CD4-positive, alpha-beta T cell treated with Interleukin-1 beta for 1 hour (primary cell): ENCODE data around the gene IHH.

Source experiments
- DNase-seq, 2 donors: peaks; one replicate each; pipeline ENCODE4 v3.0.0-alpha.2; 2020 to 2022

Gene IHH

GRCh38 chr2:219073413-219074129 lies 12.8 kb upstream of the IHH start:
- no peak for DNase-seq

DNA sequence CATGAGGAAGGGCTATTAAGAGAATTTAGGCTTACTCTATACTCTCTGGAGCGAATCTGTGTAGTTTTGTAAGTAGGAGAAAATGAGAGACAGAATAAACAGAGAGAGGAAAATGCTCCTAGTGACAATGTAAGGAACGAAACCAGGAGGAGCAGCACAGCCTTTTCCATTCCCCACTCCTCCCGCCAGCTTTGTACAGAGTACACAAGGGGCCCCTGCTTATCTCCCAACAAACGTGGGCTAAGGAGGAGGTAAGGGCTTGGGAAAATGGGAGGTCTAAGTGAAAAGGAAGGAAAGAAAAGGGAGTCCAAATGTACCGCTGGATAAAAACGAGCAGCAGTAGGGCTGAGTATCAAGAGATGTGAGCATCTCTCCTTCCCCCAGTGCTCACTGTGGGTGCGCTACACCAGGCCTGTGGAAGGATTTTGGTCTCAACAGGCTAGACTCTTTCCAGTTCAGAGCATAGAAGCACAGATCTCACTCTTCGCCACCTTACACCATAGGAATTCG lies 12.1 kb upstream of the IHH start:
- DNase-seq = no peak

DNA sequence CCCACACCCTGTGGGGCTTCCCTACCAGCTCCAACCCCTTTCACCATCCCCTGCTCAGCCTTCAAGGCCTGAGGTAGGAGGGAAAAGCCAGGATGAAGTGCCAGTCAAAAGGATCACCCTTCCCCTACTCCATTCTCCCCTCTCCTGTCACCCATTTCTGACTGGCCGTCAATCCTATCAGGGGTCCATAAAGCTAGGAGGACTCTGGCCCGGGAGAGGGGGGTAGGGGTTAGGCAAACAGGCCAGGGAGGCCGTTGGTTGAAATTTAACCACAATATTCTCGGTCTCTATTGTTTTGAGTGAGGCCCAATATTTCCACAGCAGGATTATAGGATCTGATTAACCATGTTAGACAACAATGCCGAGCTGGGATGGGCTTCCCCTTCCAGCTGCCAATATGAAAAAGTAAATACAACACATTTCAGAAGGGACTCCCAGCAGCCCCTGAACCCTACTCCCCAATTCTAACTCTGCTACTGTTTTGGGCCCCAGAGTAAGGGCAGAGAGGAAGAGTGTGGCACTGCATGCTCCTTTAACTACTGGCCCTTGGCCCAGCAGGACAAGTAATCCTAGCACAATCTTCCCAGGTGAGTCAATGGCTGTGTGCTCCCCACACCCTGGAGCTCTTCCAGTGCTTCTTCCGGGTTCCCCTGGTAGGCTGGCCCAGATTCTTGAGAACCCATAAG lies 10.6 kb upstream of the IHH start:
- no peak for DNase-seq

DNA sequence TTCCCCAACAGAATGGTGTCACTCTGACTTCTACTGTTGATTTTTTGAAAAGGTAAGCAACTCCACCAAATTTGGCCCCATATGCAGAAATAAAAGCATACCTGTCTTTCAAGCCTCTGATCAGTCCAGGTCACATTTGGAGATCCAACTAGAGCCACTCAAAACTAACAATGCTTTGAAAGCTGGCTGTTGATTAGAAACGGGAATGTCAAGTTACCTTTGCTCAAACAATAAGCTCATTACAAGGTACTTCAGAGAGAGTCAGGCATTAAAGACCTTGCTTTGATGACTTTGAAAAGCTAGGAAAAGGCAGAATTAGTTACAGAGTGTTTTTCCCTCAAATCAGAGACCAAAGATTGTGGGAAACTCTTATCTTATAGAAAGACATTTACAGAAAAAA lies 4.8 kb upstream of the IHH start:
- no peak for DNase-seq

DNA sequence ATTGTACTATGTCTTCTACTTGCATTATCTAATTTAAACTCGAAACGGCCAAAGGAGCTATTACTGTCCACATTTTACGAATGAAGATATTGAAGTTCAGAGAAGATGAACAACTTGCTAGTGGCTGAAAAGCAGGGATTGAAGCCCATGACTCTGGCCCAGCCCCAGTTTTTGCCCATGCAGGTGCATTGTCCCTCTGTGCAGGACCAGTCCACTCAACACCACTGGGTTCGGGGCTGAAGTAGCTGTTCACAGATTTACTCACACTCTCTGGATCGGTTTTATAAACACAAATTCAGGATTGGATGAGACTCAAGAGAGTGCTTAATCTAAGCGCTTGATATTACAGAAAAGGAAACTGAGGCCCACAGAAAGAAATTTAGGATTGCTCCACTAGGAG lies 1.4 kb upstream of the IHH start:
- DNase-seq = no peak

GRCh38 chr2:219059725-219060682 lies 717 bp downstream of the IHH start:
- DNase-seq = no peak

- no peak for DNase-seq
These were observed 1.4 kb downstream of the IHH start for GRCh38 chr2:219059375-219059724.

- no peak for DNase-seq
These were observed 2.0 kb downstream of the IHH start for GRCh38 chr2:219058541-219059374.

DNA sequence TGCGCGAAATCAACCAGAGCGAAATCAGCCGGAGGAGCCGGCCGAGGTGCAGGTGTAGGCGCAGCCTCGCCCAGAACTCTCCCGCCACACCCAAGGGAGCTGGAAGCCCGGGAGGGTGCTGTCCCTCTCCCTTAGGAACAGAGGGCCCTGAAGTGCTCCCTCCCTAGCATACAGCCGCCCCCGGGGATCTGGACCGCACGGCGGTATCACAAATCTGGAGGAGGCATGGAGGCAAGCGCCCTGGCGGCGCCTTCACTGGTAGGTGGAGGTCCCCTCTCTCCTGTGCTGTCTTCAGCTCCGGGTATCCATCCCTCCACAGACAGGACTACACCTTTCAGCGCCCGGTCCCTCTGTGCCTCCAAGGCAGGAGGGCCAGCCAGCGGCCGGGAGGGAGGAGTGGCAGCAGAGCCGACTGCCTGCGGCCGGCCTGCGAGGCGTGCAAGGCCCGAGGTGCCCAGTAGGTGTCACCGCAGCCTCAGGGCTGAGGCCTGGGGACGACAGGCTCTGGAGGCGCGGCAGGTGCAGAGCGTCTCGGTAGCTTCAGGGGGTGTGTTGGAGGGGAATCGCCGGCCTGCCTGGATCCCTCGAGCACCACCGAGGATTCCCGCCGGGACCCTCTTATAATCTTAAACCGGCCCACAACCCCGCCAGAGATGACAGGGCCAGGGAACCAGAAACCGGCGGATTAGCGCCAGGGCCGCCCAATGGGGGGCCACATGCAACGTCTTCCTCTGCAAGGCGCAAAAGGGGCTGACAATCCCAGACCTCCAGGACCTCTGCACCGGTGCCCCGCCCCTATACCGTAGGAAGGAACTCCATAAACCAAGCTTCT lies 2.8 kb downstream of the IHH start:
- DNase-seq = peak; percentile 77 to 79

- no peak for DNase-seq
These were observed 3.6 kb downstream of the IHH start for GRCh38 chr2:219056896-219057708.

GRCh38 chr2:219056176-219056895 lies 4.4 kb downstream of the IHH start:
- no peak for DNase-seq

- DNase-seq = no peak
These were observed 5.5 kb downstream of the IHH start for GRCh38 chr2:219054956-219055903.

DNA sequence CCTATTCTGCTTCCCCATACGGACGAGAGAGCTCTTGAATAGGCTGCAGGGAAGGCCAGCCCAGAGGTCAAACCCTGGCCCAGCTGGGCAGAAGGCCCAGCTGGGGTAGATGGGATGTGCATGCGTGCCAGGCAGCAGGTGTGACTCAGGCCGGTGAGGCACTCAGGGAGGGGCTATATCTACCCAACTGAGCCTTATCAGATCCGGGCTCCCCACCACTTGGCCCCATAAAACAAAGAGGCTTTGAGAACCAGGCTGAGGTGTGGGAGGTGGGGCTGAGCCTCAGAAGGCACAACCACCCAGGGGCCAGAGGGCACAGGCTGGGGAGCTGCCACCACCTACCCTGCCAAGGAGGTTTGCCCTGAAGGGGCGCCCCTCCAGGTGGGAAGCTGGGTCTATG lies 11.4 kb downstream of the IHH start:
- DNase-seq = no peak

DNA sequence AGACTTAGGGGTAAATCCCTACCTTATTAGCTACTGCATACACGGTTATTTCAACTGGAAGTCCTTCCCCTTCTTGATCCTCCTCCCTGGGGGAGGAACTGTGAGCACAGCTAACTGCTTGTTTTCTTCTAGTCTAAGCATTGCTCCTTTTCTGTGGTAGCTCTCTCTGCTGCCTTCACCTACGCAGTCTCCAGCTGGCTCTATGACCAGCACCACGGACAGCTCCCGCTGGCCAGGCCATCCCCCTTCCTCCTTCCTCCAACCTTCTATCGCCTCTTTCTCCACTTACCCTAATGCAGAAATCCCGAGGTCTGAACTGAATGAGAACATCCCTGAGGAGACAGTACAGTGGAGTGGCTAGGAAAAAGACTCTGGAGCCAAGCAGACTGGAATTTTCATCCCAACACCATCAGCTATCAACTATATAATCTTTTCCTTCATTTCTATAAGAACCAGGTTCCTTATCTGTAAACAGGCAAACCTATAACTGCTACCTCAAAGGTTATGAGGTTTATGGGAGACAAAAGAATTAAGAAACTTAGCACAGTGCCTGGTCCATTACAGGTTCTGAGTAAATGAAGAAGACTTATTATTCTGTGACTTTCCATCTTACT lies 14.7 kb downstream of the IHH start:
- no peak for DNase-seq

DNA sequence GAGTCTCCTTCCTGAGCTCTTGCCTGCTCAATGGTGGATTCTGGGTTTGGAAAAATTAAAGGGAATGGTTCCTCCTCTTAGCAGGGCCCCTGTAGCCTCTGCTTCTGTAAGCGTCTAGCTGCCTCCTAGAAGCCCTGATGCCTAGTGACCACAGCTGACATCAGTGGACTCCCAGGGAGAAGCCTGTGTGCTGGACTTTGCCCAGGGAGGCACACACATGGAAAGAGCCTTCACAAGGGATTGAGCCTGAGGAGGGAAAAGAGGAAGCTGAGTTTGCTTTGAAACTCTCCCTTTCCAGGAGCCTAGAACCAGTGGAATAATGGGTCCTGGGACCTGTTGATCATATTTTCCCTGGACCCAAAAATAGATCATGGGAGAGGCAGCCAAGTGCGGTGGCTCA lies 18.0 kb downstream of the IHH start:
- DNase-seq = no peak

GRCh38 chr2:219042157-219042556 lies 18.6 kb downstream of the IHH start:
- no peak for DNase-seq

DNA sequence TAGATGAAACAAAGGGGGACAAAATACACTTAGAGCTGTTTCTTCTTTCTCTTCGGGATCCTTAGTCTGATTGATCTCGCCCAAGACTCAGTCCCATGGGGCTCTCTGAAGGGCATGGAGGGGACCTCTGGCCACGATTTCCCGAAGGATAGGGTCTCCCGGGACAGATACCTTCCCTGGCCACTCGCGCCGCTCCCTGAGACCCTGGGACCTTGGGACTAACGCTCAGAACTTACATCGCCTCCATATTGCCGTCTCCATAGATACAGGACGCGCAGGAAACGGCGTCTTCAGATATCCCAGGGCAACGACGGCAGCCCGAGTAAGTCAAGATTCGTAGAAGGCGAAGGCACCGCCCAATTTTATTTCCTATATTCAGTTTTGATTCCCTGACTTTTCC lies 19.5 kb downstream of the IHH start, which contains the start of gene CFAP65:
Gene CFAP65, minus strand, starts transcription at position 265 of the 400 bp plus-strand sequence. CDS start 2,468 bp downstream, outside the sequence.
- DNase-seq = peak in 1 of 2 donors; percentile 29

DNA sequence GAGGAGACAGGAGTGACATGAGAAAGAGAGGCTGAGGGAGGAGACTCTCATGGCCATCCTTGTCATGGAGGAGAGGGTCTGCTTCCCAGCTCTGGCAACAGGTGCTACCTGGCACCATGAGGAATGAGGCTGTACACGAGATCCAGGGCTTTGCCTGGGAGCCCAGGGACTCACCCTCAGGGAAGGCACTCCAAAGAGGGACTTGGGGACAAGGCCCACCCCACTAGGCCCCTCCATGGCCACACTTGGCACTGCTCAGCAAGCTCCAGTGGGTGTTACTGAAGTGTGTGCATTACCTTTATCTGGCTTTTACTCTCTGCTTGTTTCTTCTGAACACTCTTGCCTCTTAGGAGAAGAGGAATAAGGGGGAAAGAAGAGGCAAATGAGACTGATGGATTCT lies 22.1 kb downstream of the IHH start:
- no peak for DNase-seq
